Muscle of leg (tissue), 11 donors: ENCODE data around the gene BCAT1. TPM values are rescaled to one million over a fixed set of nuclear protein-coding genes. Genes with fewer than 3 reads are reported as not detected.

ENCODE experiments used
- DNase-seq: peaks from one replicate; pipeline ENCODE4 v3.0.0; 2013
- H3K27ac ChIP-seq: one replicate; pipeline ENCODE4 v1.5.1; 2013; ENCODE audit warnings: mild to moderate bottlenecking, low read length, control low read depth
- H3K27me3 ChIP-seq: one replicate; pipeline ENCODE4 v1.6.1; 2013; ENCODE audit warnings: low read length; ENCODE audit not compliant: control insufficient read depth, insufficient read depth
- H3K36me3 ChIP-seq: one replicate; pipeline ENCODE4 v1.6.1; 2013; ENCODE audit warnings: low read length; ENCODE audit not compliant: control insufficient read depth, insufficient read depth
- H3K4me1 ChIP-seq: one replicate; pipeline ENCODE4 v1.6.1; 2013; ENCODE audit warnings: low read length; ENCODE audit not compliant: control insufficient read depth, insufficient read depth
- H3K4me3 ChIP-seq: one replicate; pipeline ENCODE4 v1.5.1; 2013; ENCODE audit warnings: low read length, control low read depth
- H3K9me3 ChIP-seq: replicated peaks from 2 replicates; pipeline ENCODE4 v1.6.1; 2013; ENCODE audit warnings: low read depth, low read length; ENCODE audit not compliant: control insufficient read depth
- WGBS: methylation state at CpG from one replicate; pipeline ENCODE4 v1.1.5; 2013; ENCODE audit warnings: missing lambda C conversion rate; ENCODE audit not compliant: insufficient coverage; 5-methylcytosine and 5-hydroxymethylcytosine counted together
- polyA plus RNA-seq, 8 donors: library from polyadenylated mRNA; unstranded; fragments of 120-200 nt; gene quantifications; one replicate each; pipeline versions ENCODE4 v1.2.1 to v1.2.3, GENCODE V29; 2013; ENCODE audit warnings: inconsistent platforms in 1 of 8, low replicate concordance in 1 of 8; ENCODE audit not compliant: insufficient read length in 8 of 8, insufficient read depth in 1 of 8
- total RNA-seq: library from RNA; stranded (reverse); fragments of 120-200 nt; gene quantifications from one replicate; pipeline ENCODE4 v1.2.4, GENCODE V29; 2013

The BCAT1 gene
- total and polyA plus RNA-seq, 9 donors, result 25.4 to 69.5 (median 58.1) TPM

GRCh38 chr12:24903329-24904088 lies 45.4 kb downstream of the BCAT1 start:
- Histone ChIP-seq H3K9me3 (no peaks in the 10 kb centered on the region), H3K27ac (no peak overlapping the region), H3K4me1 (peaks cover 11% of the 10 kb centered on the region), H3K27me3 (peaks cover 5% of the 10 kb centered on the region), H3K4me3 (peak overlapping the region; percentile 41), H3K36me3 (no peaks in the 10 kb centered on the region)
- 18% methylated on average over 20 of the region's 25 CpGs for WGBS
- DNase-seq, result peak; percentile 60

DNA sequence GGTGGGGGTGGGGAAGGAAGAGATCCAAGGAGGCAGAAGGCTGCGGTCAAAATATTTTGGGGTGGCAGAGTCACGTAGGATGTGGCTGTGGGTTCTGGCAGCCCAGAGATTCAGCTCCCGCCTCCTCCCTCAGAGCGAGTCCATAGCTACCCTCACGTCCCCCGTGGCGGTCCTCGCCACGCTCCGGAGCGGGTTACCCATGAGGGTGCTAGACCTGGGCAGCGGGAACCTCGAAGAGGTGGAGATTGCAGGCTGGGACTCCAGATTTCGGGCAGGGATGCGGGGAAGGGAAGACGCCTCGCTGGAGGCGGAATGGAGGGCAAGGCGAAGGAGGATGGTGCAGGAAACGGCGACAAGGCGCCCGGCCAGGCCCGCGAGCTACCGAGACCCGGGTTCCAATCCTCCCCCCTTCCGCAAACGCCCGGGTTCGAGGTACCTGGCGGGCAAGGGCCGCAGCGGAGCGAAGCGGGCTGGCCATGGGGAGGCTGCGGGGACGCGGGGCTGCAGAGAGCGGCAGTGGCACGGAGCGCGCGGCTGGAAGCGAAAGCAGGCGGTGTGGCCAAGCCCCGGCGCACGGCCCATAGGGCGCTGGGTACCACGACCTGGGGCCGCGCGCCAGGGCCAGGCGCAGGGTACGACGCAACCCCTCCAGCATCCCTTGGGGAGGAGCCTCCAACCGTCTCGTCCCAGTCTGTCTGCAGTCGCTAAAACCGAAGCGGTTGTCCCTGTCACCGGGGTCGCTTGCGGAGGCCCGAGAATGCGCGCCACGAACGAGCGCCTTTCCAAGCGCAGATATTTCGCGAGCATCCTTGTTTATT lies 46.2 kb downstream of the BCAT1 start:
- DNase-seq, result peak; percentile 42
- WGBS, result 4% methylated on average over 64 of the region's 74 CpGs

DNA sequence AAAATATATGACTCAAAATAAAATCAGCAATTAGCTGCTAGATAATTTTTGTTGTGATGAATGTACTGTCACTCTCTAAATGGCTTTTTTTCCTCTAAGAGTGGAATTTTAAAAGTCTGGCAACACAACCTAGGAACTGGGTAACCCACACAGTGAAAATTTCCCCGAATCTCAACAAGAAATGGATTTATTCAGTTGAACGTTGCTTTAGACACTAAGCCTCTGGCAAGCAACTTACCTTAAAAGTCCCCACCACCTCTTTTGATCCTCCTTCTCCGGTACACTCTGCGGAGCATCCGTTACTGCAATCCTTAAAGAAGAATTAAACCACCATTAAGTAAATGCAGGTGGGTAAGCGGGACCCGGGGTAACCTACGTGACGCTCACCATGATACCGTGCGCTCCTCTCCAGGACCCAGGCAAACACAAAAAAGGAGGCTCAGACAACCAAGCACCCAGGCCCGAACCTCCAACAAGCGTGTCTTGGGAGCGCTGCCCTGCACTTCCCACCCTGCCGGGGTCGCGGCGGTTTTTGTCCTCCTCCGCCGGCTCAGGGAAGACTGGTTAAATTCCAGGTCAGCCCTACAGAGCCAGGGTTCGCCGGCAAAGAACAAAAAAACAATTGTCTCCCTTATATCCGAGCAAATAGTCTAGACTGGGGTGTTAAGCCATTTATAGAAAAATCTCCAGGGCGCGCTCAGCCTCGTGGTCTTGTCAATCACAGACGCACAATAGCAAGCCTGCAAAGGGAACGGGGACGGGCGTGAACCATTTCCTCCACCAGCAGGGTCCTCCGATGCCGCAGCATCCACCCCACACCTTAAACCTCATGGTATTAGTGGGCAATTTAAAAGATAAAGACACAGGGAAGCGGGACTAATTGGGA lies 47.1 kb downstream of the BCAT1 start:
- Histone ChIP-seq H3K4me1 (peaks cover 11% of the 10 kb centered on the region), H3K27ac (no peak overlapping the region), H3K4me3 (peak overlapping the region; percentile 41), H3K27me3 (peaks cover 5% of the 10 kb centered on the region), H3K9me3 (no peaks in the 10 kb centered on the region), H3K36me3 (no peaks in the 10 kb centered on the region)
- 67% methylated on average over 20 of the region's 33 CpGs for WGBS
- DNase-seq, result peak; percentile 35

More for the DNA sequence above, 46.2 kb downstream of the BCAT1 start:
- Histone ChIP-seq H3K27ac (no peak overlapping the region), H3K4me1 (peaks cover 11% of the 10 kb centered on the region), H3K27me3 (peaks cover 5% of the 10 kb centered on the region), H3K36me3 (no peaks in the 10 kb centered on the region), H3K9me3 (no peaks in the 10 kb centered on the region), H3K4me3 (peak overlapping the region; percentile 41)

DNA sequence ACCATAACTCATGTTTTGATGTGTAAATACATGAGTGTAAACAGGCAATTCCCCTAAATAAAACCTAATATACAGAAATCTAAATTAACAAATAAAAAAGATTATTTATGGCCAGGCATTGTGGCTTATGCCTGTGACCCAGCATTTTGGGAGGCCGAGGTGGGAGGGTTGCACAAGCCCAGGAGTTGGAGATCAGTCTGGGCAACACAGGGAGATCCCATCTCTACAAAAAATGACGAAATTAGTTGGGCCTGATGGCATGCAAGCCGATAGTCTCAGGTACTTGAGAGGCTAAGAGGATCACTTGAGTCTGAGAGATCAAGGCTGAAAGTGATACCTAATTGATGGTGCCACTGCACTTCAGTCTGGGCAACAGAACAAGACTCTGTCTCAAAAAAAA lies 48.7 kb downstream of the BCAT1 start:
- Histone ChIP-seq H3K36me3 (peaks cover 3% of the 10 kb centered on the region), H3K27me3 (peaks cover 5% of the 10 kb centered on the region), H3K27ac (no peak overlapping the region), H3K9me3 (no peaks in the 10 kb centered on the region), H3K4me1 (peaks cover 11% of the 10 kb centered on the region), H3K4me3 (no peak overlapping the region)
- DNase-seq, result no peak
- WGBS, result 88% methylated on average over 3 of the region's 3 CpGs

DNA sequence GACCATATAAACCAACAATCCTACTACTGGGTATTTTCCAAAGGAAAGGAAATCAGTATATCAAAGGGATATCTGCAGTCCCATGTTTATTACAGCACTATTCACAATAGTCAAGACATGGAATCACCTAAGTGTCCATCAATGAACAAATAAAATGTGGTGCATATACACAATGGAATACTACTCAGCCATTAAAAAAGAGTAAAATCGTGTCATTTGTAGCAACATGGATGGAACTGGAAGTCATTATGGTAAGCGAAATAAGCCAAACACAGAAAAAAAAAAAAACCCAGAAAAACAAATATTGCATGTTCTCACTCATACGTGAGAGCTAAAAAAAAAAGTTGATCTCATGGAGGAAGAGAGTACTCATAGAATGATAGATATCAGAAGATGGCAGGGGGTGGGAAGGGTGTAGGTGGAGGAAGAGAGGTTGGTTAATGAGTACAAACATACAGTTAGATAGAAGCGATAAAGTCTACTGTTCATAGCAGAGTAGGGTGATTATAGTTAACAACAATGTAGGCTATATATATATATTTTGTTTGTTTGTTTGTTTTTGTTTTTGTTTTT lies 49.3 kb downstream of the BCAT1 start:
- no peak for DNase-seq
- Histone ChIP-seq H3K4me1 (peaks cover 11% of the 10 kb centered on the region), H3K4me3 (no peak overlapping the region), H3K9me3 (no peaks in the 10 kb centered on the region), H3K27me3 (peaks cover 5% of the 10 kb centered on the region), H3K36me3 (peaks cover 3% of the 10 kb centered on the region), H3K27ac (no peak overlapping the region)
- WGBS, result no CpG with 5 or more reads among the region's 4 CpGs

GRCh38 chr12:24898606-24899005 lies 50.3 kb downstream of the BCAT1 start:
- WGBS, result 100% methylated on average over 1 of the region's 3 CpGs
- peaks cover 3% of the 10 kb centered on the region for H3K36me3 ChIP-seq
- no peak overlapping the region for H3K4me3 ChIP-seq
- peaks cover 11% of the 10 kb centered on the region for H3K4me1 ChIP-seq
- H3K27me3 ChIP-seq, result peaks cover 5% of the 10 kb centered on the region
- no peak overlapping the region for H3K27ac ChIP-seq
- H3K9me3 ChIP-seq, result no peaks in the 10 kb centered on the region
- DNase-seq, result no peak

DNA sequence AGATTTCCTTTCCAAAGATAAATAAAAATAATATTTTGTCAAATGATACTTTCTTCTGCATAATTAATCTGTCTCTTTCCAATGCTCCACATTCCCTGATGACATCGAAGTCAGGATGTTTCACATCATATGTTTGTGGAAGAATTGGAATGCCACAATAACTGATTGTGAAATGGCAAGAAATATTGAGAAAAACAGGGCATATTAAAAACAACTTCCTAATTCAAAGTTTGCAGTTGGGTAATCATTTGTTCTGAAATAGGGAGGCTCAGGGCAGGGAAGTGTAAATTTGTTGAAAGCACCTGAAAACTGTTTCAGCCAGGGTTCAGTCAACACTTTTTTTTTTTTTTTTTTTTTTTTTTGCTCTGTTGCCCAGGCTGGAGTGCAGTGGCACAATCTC lies 50.7 kb downstream of the BCAT1 start:
- Histone ChIP-seq H3K4me3 (no peak overlapping the region), H3K4me1 (peaks cover 8% of the 10 kb centered on the region), H3K9me3 (no peaks in the 10 kb centered on the region), H3K27me3 (peaks cover 5% of the 10 kb centered on the region), H3K36me3 (peaks cover 3% of the 10 kb centered on the region), H3K27ac (no peak overlapping the region)
- DNase-seq, result no peak
- no CpG with 5 or more reads among the region's 1 CpG for WGBS

DNA sequence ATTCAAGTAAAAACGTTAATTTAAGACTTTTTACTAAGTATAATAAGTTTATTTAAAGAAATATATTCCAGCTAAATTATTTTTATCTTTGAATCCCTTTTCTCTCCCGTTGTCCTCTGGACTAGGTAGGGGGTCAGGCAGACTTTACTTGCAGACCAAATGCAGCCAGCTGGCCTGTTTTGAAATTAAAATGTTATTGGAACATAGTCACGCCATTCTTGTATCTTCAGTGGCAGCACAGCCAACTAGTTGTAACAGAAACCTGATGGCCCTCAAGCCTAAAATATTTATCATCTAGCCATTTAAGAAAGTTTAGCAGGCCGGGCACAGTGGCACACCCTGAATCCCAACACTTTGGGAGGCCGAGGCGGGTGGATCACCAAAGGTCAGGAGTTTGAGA lies 52.7 kb downstream of the BCAT1 start:
- no peak for DNase-seq
- 81% methylated on average over 3 of the region's 6 CpGs for WGBS
- Histone ChIP-seq H3K27ac (no peak overlapping the region), H3K4me3 (no peak overlapping the region), H3K4me1 (no peaks in the 10 kb centered on the region), H3K36me3 (peaks cover 9% of the 10 kb centered on the region), H3K9me3 (no peaks in the 10 kb centered on the region), H3K27me3 (no peaks in the 10 kb centered on the region)

DNA sequence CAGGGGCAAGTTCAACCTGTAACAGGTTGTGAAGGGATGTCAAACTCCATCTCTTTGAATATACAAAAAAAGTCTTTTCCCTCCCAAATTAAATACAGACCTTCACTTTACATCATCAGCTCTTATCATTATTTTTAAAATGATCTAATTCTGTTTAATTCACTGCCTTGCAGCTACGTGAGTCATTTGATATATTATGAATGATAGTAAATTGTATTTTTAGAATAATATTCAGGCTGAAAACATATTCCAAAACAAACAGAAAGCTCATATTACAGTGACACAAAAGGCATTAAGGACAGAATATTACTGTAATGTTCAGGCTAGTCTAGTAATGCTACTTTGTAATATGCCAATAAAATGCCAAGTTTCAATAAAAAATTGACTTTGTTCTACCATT lies 53.3 kb downstream of the BCAT1 start:
- Histone ChIP-seq H3K27me3 (no peaks in the 10 kb centered on the region), H3K4me3 (no peak overlapping the region), H3K9me3 (no peaks in the 10 kb centered on the region), H3K4me1 (no peaks in the 10 kb centered on the region), H3K27ac (no peak overlapping the region), H3K36me3 (peaks cover 9% of the 10 kb centered on the region)
- DNase-seq, result no peak
- no CpG with 5 or more reads among the region's 1 CpG for WGBS
